H9 (cell line): Measurements from ENCODE around the gene IL5. TPM values are rescaled to one million over a fixed set of nuclear protein-coding genes. Genes with fewer than 3 reads are reported as not detected.

Experiments
- DNase-seq: peaks from one replicate; pipeline ENCODE4 v3.0.0-alpha.2; 2017
- H2AFZ ChIP-seq: one replicate; pipeline ENCODE4 v1.6.1; 2013; ENCODE audit warnings: mild to moderate bottlenecking, low read length, control low read depth, moderate library complexity
- H2AK5ac ChIP-seq: 2 replicates; pipeline ENCODE4 v1.6.1; 2013; ENCODE audit warnings: low read length, control low read depth, mixed read lengths; ENCODE audit not compliant: insufficient read length
- H2BK120ac ChIP-seq: one replicate; pipeline ENCODE4 v1.6.1; 2013; ENCODE audit warnings: low read depth, mild to moderate bottlenecking, low read length, control low read depth, inconsistent platforms; ENCODE audit not compliant: poor library complexity, severe bottlenecking
- H2BK12ac ChIP-seq: 2 replicates; pipeline ENCODE4 v1.6.1; 2013; ENCODE audit warnings: low read length, control low read depth, mixed read lengths, low read depth; ENCODE audit not compliant: insufficient read length
- H2BK15ac ChIP-seq: 2 replicates; pipeline ENCODE4 v1.6.1; 2013; ENCODE audit warnings: low read depth, low read length, control low read depth
- H2BK20ac ChIP-seq: one replicate; pipeline ENCODE4 v1.6.1; 2013; ENCODE audit warnings: low read depth, mild to moderate bottlenecking, low read length, control low read depth, inconsistent platforms; ENCODE audit not compliant: poor library complexity, severe bottlenecking
- H2BK5ac ChIP-seq: 2 replicates; pipeline ENCODE4 v1.6.1; 2013; ENCODE audit warnings: low read length, control low read depth, mixed read lengths; ENCODE audit not compliant: insufficient read length
- H3K14ac ChIP-seq: 2 replicates; pipeline ENCODE4 v1.6.1; 2013; ENCODE audit warnings: low read length, control low read depth; ENCODE audit not compliant: insufficient read depth
- H3K18ac ChIP-seq: 2 replicates; pipeline ENCODE4 v1.6.1; 2013; ENCODE audit warnings: low read depth, mild to moderate bottlenecking, mixed read lengths, low read length, control low read depth; ENCODE audit not compliant: insufficient read length
- H3K23ac ChIP-seq: 2 replicates; pipeline ENCODE4 v1.6.1; 2013; ENCODE audit warnings: low read length, control low read depth, mixed read lengths, low read depth; ENCODE audit not compliant: insufficient read length
- H3K23me2 ChIP-seq: 2 replicates; pipeline ENCODE4 v1.6.1; 2013; ENCODE audit warnings: low read depth, mild to moderate bottlenecking, mixed read lengths, low read length, control low read depth; ENCODE audit not compliant: insufficient read length, poor library complexity, severe bottlenecking
- H3K27ac ChIP-seq: 2 replicates; pipeline ENCODE4 v1.5.1; 2013; ENCODE audit warnings: low read length, control low read depth, mixed read lengths, low read depth; ENCODE audit not compliant: insufficient read length
- H3K27me3 ChIP-seq: 2 replicates; pipeline ENCODE4 v1.6.1; 2013; ENCODE audit warnings: low read length, control low read depth, inconsistent platforms; ENCODE audit not compliant: insufficient read depth
- H3K4ac ChIP-seq: 2 replicates; pipeline ENCODE4 v1.6.1; 2013; ENCODE audit warnings: low read depth, mild to moderate bottlenecking, control low read depth, inconsistent platforms, low read length, moderate library complexity
- H3K4me1 ChIP-seq: 2 replicates; pipeline ENCODE4 v1.6.1; 2013; ENCODE audit warnings: low read length, control low read depth, inconsistent platforms; ENCODE audit not compliant: insufficient read depth
- H3K4me2 ChIP-seq: 2 replicates; pipeline ENCODE4 v1.6.1; 2013; ENCODE audit warnings: low read length, control low read depth, mixed read lengths; ENCODE audit not compliant: insufficient read length, insufficient read depth
- H3K56ac ChIP-seq: 2 replicates; pipeline ENCODE4 v1.6.1; 2013; ENCODE audit warnings: low read depth, mild to moderate bottlenecking, mixed read lengths, low read length, control low read depth; ENCODE audit not compliant: insufficient read length
- H3K79me1 ChIP-seq: 2 replicates; pipeline ENCODE4 v1.6.1; 2013; ENCODE audit warnings: low read depth, mild to moderate bottlenecking, moderate library complexity, low read length, control low read depth, inconsistent platforms; ENCODE audit not compliant: insufficient read depth, poor library complexity, severe bottlenecking
- H3K79me2 ChIP-seq: 2 replicates; pipeline ENCODE4 v1.6.1; 2013; ENCODE audit warnings: low read length, control low read depth, inconsistent platforms; ENCODE audit not compliant: insufficient read depth
- H3K9ac ChIP-seq: 2 replicates; pipeline ENCODE4 v1.6.1; 2013; ENCODE audit warnings: low read length, control low read depth, mixed read lengths; ENCODE audit not compliant: insufficient read length; ENCODE audit errors: extremely low read depth
- H3K9me3 ChIP-seq: one replicate; pipeline ENCODE4 v1.6.1; 2013; ENCODE audit warnings: low read depth, low read length, inconsistent platforms; ENCODE audit not compliant: control insufficient read depth
- H3T11ph ChIP-seq: one replicate; pipeline ENCODE4 v1.6.1; 2013; ENCODE audit warnings: mild to moderate bottlenecking, low read length, control low read depth, inconsistent platforms
- H4K20me1 ChIP-seq: one replicate; pipeline ENCODE4 v1.6.1; 2013; ENCODE audit not compliant: control insufficient read depth, insufficient read length, insufficient read depth
- H4K5ac ChIP-seq: 2 replicates; pipeline ENCODE4 v1.6.1; 2013; ENCODE audit warnings: low read depth, mild to moderate bottlenecking, mixed read lengths, low read length, control low read depth; ENCODE audit not compliant: insufficient read length
- H4K8ac ChIP-seq: replicated peaks from 2 replicates; pipeline ENCODE4 v1.6.1; 2013; ENCODE audit warnings: low read length, control low read depth, mixed read lengths, low read depth; ENCODE audit not compliant: insufficient read length
- H4K91ac ChIP-seq: 2 replicates; pipeline ENCODE4 v1.6.1; 2013; ENCODE audit warnings: low read depth, mild to moderate bottlenecking, moderate library complexity, mixed read lengths, low read length, control low read depth; ENCODE audit not compliant: insufficient read length
- H3K27ac Mint-ChIP-seq, 3 experiments: 2 replicates in 2 of 3; 3 replicates in 1 of 3; pipeline ENCODE4 v1.8.0; 2020 to 2021; ENCODE audit warnings: mixed read lengths in 3 of 3, mild to moderate bottlenecking in 1 of 3, moderate library complexity in 1 of 3
- H3K27me3 Mint-ChIP-seq: 2 replicates; pipeline ENCODE4 v1.8.0; 2021; ENCODE audit warnings: low read depth, mild to moderate bottlenecking, moderate library complexity, mixed read lengths
- H3K36me3 Mint-ChIP-seq, 3 experiments: 2 replicates in 2 of 3; 3 replicates in 1 of 3; pipeline ENCODE4 v1.8.0; 2020 to 2021; ENCODE audit warnings: low read depth in 3 of 3, mixed read lengths in 3 of 3; ENCODE audit not compliant: insufficient read depth in 1 of 3
- H3K4me1 Mint-ChIP-seq, 2 experiments: 2 replicates each; pipeline ENCODE4 v1.8.0; 2020; ENCODE audit warnings: mixed read lengths in 2 of 2
- H3K4me3 Mint-ChIP-seq, 2 experiments: 2 replicates in 1 of 2; 3 replicates in 1 of 2; pipeline ENCODE4 v1.8.0; 2020 to 2021; ENCODE audit warnings: mild to moderate bottlenecking in 2 of 2, mixed read lengths in 2 of 2, moderate library complexity in 1 of 2
- H3K9me3 Mint-ChIP-seq, 2 experiments: 2 replicates in 1 of 2; 3 replicates in 1 of 2; pipeline ENCODE4 v1.8.0; 2020; ENCODE audit warnings: mild to moderate bottlenecking in 2 of 2, mixed read lengths in 2 of 2, moderate library complexity in 1 of 2
- WGBS: extraction: QIAGEN DNeasy Blood & Tissue Kit; methylation state at CpG from one replicate; pipeline ENCODE4 v1.1.7; 2013; ENCODE audit warnings: missing lambda C conversion rate, low lambda C conversion rate, mixed read lengths; ENCODE audit not compliant: insufficient read length; ENCODE audit errors: extremely low coverage; 5-methylcytosine and 5-hydroxymethylcytosine counted together
- total RNA-seq: library from RNA; stranded (reverse); gene quantifications from 2 replicates; pipeline ENCODE4 v1.2.1, GENCODE V29; 2021
- TF ChIP-seq, protein P1 (sequence below): fragments of 200-600 bp; sonication (generic); conservative IDR thresholded peaks from 3 replicates; pipeline ENCODE4 v1.8.0; 2021; ENCODE audit warnings: antibody characterized with exemption, mild to moderate bottlenecking

The IL5 gene
- total RNA-seq, 1 experiment from 2014 or later = not detected

DNA sequence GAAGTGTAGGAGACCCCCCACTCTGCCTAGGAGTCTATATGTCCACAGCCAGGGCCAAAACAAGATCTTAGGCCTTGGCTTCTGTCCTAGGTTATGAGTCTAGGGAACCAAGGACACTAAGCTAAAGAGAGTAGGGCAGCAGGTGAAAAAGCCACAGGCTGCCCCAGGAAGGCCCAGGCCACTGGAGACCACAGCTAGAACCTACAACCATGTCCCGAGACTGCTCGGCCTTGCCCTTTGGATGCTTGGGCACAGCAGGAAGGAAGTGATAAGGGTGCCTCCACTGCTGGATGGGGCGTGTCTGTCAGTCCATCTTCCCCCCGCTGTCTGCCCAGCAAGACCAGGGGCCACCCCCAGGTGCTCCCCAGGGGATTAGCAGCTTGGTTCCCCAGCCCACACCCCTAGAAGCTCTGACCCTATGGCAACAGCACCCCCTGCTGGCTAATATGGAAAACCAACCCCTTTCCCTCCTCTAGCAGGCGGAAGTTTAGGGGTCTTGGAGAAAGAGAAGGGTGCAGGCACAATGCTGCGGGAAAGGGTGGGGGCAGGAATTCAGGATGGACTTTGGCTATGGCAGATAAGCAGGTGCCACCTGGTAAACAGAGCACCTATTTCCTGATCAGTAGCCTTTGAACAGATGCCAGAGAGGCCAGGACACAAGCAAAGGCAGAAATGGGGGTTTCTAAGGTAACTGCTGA lies 42.2 kb downstream of the IL5 start:
- no peak overlapping the region for H3K4ac ChIP-seq
- no peak overlapping the region for H3K56ac ChIP-seq
- no peak overlapping the region for H2BK15ac ChIP-seq
- Mint-ChIP-seq H3K27me3 (no peaks in the 10 kb centered on the region), H3K4me3 (no peak overlapping the region), H3K4me1 (peaks cover 10 to 12% of the 10 kb centered on the region in 2 experiments), H3K27ac (no peak overlapping the region), H3K9me3 (no peaks in the 10 kb centered on the region), H3K36me3 (no peaks in the 10 kb centered on the region; a peak in 1 of 7 replicates)
- no peaks in the 10 kb centered on the region for H4K20me1 ChIP-seq
- H3K14ac ChIP-seq = no peak overlapping the region
- H3K23me2 ChIP-seq = peaks cover 8% of the 10 kb centered on the region
- H3K9ac ChIP-seq = no peak overlapping the region
- no peak overlapping the region for H3K23ac ChIP-seq
- no peak overlapping the region for H3K18ac ChIP-seq
- no peak overlapping the region for H3T11ph ChIP-seq
- no peak overlapping the region for H2BK120ac ChIP-seq
- no peak overlapping the region for H3K4me2 ChIP-seq
- H3K27ac ChIP-seq = no peak overlapping the region
- H3K27me3 ChIP-seq = no peaks in the 10 kb centered on the region; the same call in 1 of the 2 replicates
- no peaks in the 10 kb centered on the region for H3K9me3 ChIP-seq
- H2AFZ ChIP-seq = no peak overlapping the region
- peak; percentile 68 for DNase-seq
- TF ChIP-seq, protein P1, sequence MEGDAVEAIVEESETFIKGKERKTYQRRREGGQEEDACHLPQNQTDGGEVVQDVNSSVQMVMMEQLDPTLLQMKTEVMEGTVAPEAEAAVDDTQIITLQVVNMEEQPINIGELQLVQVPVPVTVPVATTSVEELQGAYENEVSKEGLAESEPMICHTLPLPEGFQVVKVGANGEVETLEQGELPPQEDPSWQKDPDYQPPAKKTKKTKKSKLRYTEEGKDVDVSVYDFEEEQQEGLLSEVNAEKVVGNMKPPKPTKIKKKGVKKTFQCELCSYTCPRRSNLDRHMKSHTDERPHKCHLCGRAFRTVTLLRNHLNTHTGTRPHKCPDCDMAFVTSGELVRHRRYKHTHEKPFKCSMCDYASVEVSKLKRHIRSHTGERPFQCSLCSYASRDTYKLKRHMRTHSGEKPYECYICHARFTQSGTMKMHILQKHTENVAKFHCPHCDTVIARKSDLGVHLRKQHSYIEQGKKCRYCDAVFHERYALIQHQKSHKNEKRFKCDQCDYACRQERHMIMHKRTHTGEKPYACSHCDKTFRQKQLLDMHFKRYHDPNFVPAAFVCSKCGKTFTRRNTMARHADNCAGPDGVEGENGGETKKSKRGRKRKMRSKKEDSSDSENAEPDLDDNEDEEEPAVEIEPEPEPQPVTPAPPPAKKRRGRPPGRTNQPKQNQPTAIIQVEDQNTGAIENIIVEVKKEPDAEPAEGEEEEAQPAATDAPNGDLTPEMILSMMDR = peak; percentile 95
- WGBS = no CpG with 5 or more reads among the region's 6 CpGs
- H3K79me2 ChIP-seq = no peaks in the 10 kb centered on the region
- no peak overlapping the region for H2BK20ac ChIP-seq
- H2BK5ac ChIP-seq = no peak overlapping the region
- no peak overlapping the region for H4K8ac ChIP-seq
- H2AK5ac ChIP-seq = no peak overlapping the region
- H4K5ac ChIP-seq = no peak overlapping the region
- no peak overlapping the region for H2BK12ac ChIP-seq
- H3K4me1 ChIP-seq = 0 out of 2 replicates have a peak, but pooled peaks cover 3% of the 10 kb centered on the region
- no peak overlapping the region for H4K91ac ChIP-seq
- H3K79me1 ChIP-seq = no peaks in the 10 kb centered on the region
